ENCODE data around the gene MRPL12.

- TF ChIP-seq CTCF (IDR thresholded peaks at IDR 0.05) (peak in 5 of 6 experiments; percentile 11 to 56 (median 30)), POLR2A (IDR thresholded peaks at IDR 0.05) (no peak)
Observed at GRCh38 chr17:81667754-81668153, 35.4 kb upstream of the MRPL12 start.
